A673 (cell line): ENCODE measurements around the gene SFMBT2. TPM values are rescaled to one million over a fixed set of nuclear protein-coding genes. Genes with fewer than 3 reads are reported as not detected.
"Not testable (repeated sequence)": the region's sequence is repeated elsewhere in the genome, so short reads cannot be mapped to it uniquely, and the experiment has no call there.

Experiments used
- BruUV-seq: library from RNA; stranded (reverse); fragments of 400-500 nt; replicated peaks from 2 replicates; lab custom pipeline; 2021; lab: Mats Ljungman, UMichigan
- CTCF ChIA-PET: fragments of 300-600 bp; sonication (Branson Sonifier 250); formaldehyde crosslinking; loops from one replicate; lab custom pipeline; 2022; ENCODE audit warnings: antibody characterized with exemption; lab: Charles Lee
- POLR2A ChIA-PET: fragments of 300-600 bp; sonication (Branson Sonifier 250); formaldehyde crosslinking; loops from one replicate; lab custom pipeline; 2022; ENCODE audit warnings: antibody characterized with exemption; ENCODE audit not compliant: low non-redundant PET; lab: Charles Lee
- DNase-seq: peaks from one replicate; pipeline ENCODE4 v3.0.0-alpha.2; 2015; ENCODE audit warnings: low spot score
- H3K27ac ChIP-seq: fragments of 200-600 bp; sonication (generic); 2 replicates; pipeline ENCODE4 v1.5.1; 2016; ENCODE audit warnings: mixed run types, low read depth, mild to moderate bottlenecking, mixed read lengths, antibody characterized with exemption, low read length; ENCODE audit not compliant: poor library complexity, severe bottlenecking
- H3K27me3 ChIP-seq: fragments of 200-600 bp; sonication (generic); replicated peaks from 2 replicates; pipeline ENCODE4 v1.6.1; 2017; ENCODE audit warnings: mixed run types, low read depth, mild to moderate bottlenecking, mixed read lengths, antibody characterized with exemption, low read length; ENCODE audit not compliant: insufficient read depth, poor library complexity
- H3K36me3 ChIP-seq: fragments of 200-600 bp; sonication (generic); 2 replicates; pipeline ENCODE4 v1.6.1; 2016; ENCODE audit warnings: mixed run types, mild to moderate bottlenecking, mixed read lengths, antibody characterized with exemption, low read length; ENCODE audit not compliant: insufficient read depth, poor library complexity, severe bottlenecking
- H3K4me1 ChIP-seq: fragments of 200-600 bp; sonication (generic); 2 replicates; pipeline ENCODE4 v1.6.1; 2017; ENCODE audit warnings: mixed run types, mild to moderate bottlenecking, mixed read lengths, antibody characterized with exemption, low read length; ENCODE audit not compliant: insufficient read depth, poor library complexity, severe bottlenecking
- H3K4me3 ChIP-seq: fragments of 200-600 bp; sonication (generic); 2 replicates; pipeline ENCODE4 v1.5.1; 2016; ENCODE audit warnings: low read depth, mixed run types, mild to moderate bottlenecking, mixed read lengths, low read length; ENCODE audit not compliant: poor library complexity, severe bottlenecking
- H3K9me3 ChIP-seq: fragments of 200-600 bp; sonication (generic); 2 replicates; pipeline ENCODE4 v1.6.1; 2016; ENCODE audit warnings: mixed run types, low read depth, mild to moderate bottlenecking, mixed read lengths, antibody characterized with exemption, low read length; ENCODE audit not compliant: poor library complexity, severe bottlenecking
- EZH2 ChIP-seq: fragments of 200-600 bp; sonication (generic); IDR thresholded peaks from 2 replicates; pipeline ENCODE4 v1.6.1; 2017; ENCODE audit warnings: borderline replicate concordance, low read depth, mild to moderate bottlenecking, mixed read lengths, antibody characterized with exemption, low read length; ENCODE audit not compliant: poor library complexity, severe bottlenecking
- intact Hi-C: fragments of 100-400 bp; cut with micrococcal nuclease; formaldehyde crosslinking; loops from one replicate; pipeline ENCODE4 v1.10.0; 2022; ENCODE audit not compliant: unreplicated experiment
- total RNA-seq: library from RNA; stranded (reverse); gene quantifications from 2 replicates; pipeline ENCODE4 v1.2.3, GENCODE V29; 2021
- TF ChIP-seq, protein P1 (sequence below): fragments of 300-800, 200-600 bp; sonication (generic); conservative IDR thresholded peaks from 2 replicates; pipeline ENCODE4 v1.5.1; 2017; ENCODE audit warnings: low read depth, mild to moderate bottlenecking, antibody characterized with exemption, low read length, moderate library complexity, mixed read lengths

The SFMBT2 gene
- total RNA-seq, 1 experiment from 2014 or later = 8.2 TPM

- DNase-seq = no peak
- POLR2A ChIA-PET = no interaction called here
- intact Hi-C loops = no loop called here
Measured at GRCh38 chr10:7389844-7390243, 21.0 kb downstream of the SFMBT2 start.

DNA sequence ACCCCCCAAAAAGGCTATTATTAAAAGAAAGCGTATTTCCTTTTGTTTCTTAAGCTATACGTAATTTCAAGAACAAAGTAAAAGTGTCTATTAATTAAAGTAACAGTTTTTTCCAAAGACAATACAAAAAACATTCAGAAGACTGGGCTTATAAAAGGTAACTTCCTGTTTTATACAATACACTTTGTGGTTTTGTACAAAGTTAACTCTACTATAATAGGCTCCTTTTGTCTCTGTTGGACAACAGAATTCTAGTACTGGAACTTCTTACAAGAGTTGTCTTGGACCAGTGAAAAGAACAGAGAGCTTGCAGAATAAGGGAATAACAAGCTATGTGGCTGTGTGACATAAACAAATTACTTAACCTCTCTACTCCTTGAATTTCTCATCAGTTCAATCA, 21.5 kb downstream of the SFMBT2 start:
- Histone ChIP-seq H3K9me3 (no peaks in the 10 kb centered on the region), H3K27ac (no peak overlapping the region), H3K4me1 (no peaks in the 10 kb centered on the region), H3K4me3 (no peak overlapping the region), H3K36me3 (no peaks in the 10 kb centered on the region), H3K27me3 (peaks cover 11% of the 10 kb centered on the region)
- BruUV-seq = no TSS peak
- TF ChIP-seq, protein P1, sequence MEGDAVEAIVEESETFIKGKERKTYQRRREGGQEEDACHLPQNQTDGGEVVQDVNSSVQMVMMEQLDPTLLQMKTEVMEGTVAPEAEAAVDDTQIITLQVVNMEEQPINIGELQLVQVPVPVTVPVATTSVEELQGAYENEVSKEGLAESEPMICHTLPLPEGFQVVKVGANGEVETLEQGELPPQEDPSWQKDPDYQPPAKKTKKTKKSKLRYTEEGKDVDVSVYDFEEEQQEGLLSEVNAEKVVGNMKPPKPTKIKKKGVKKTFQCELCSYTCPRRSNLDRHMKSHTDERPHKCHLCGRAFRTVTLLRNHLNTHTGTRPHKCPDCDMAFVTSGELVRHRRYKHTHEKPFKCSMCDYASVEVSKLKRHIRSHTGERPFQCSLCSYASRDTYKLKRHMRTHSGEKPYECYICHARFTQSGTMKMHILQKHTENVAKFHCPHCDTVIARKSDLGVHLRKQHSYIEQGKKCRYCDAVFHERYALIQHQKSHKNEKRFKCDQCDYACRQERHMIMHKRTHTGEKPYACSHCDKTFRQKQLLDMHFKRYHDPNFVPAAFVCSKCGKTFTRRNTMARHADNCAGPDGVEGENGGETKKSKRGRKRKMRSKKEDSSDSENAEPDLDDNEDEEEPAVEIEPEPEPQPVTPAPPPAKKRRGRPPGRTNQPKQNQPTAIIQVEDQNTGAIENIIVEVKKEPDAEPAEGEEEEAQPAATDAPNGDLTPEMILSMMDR = no peak
- DNase-seq = no peak
- intact Hi-C loops = no loop called here
- CTCF ChIA-PET = no interaction called here
- POLR2A ChIA-PET = no interaction called here

More at GRCh38 chr10:7389844-7390243, 21.0 kb downstream of the SFMBT2 start:
- Histone ChIP-seq H3K4me3 (no peak overlapping the region), H3K27me3 (peaks cover 11% of the 10 kb centered on the region), H3K36me3 (no peaks in the 10 kb centered on the region), H3K27ac (no peak overlapping the region), H3K9me3 (no peaks in the 10 kb centered on the region), H3K4me1 (no peaks in the 10 kb centered on the region)
- CTCF ChIA-PET = no interaction called here
- TF ChIP-seq EZH2 = no peak
- TF ChIP-seq, protein P1 = no peak
- BruUV-seq = no TSS peak

DNA sequence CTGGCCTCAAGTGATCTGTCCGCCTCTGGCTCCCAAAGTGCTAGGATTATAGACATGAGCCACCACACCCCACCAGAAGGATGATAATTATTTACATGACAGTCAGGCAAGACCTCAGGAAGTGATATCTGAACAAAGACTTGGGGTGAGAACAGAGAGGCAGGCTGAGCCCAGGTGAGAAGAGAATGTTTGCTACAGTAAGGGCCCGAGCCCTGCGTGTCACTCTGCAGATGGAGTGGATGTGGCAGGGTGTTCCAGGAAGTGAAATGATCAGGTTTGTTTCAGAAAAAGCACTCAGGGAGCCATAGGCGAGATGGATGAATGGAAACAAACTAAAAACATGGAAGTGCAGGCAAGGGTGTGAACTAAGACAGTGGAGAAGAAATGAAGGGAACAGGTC, 22.2 kb downstream of the SFMBT2 start:
- POLR2A ChIA-PET = no interaction called here
- TF ChIP-seq, protein P1 = no peak
- no peak for TF ChIP-seq EZH2
- Histone ChIP-seq H3K27me3 (peaks cover 11% of the 10 kb centered on the region), H3K36me3 (no peaks in the 10 kb centered on the region), H3K4me3 (no peak overlapping the region), H3K4me1 (no peaks in the 10 kb centered on the region), H3K9me3 (no peaks in the 10 kb centered on the region), H3K27ac (no peak overlapping the region)
- no peak for DNase-seq
- intact Hi-C loops = no loop called here
- CTCF ChIA-PET = no interaction called here
- no TSS peak for BruUV-seq

- H3K27ac ChIP-seq, intact Hi-C loops, H3K9me3 ChIP-seq, POLR2A ChIA-PET, H3K4me3 ChIP-seq, H3K4me1 ChIP-seq, BruUV-seq, DNase-seq, H3K36me3 ChIP-seq, CTCF ChIA-PET: not testable (repeated sequence)
- peaks cover 11% of the 10 kb centered on the region for H3K27me3 ChIP-seq
Measured at GRCh38 chr10:7388149-7388548, 22.7 kb downstream of the SFMBT2 start.
